Tibial artery (tissue), 4 donors: ENCODE measurements around the gene USP24.

Experiments
- DNase-seq, 2 donors: peaks; one replicate each; pipeline ENCODE4 v3.0.0-alpha.2; 2019
- H3K27ac ChIP-seq, 2 donors: fragments of 200-600 bp; sonication (generic) in 1 of 2; 1 replicate in 1 of 2; 2 replicates in 1 of 2; pipeline ENCODE4 v1.5.1; 2018 to 2019; ENCODE audit warnings: mild to moderate bottlenecking in 1 of 2
- H3K27me3 ChIP-seq, 2 donors: fragments of 200-600 bp; sonication (generic) in 1 of 2; one replicate each; pipeline versions ENCODE4 v1.5.1 to v1.6.0; 2016 to 2019
- H3K36me3 ChIP-seq, 3 donors: fragments of 200-600 bp; sonication (generic) in 2 of 3; one replicate each; pipeline ENCODE4 v1.5.1; 2016 to 2019; ENCODE audit warnings: mild to moderate bottlenecking in 2 of 3
- H3K4me1 ChIP-seq, 4 donors: fragments of 200-600 bp; sonication (generic) in 2 of 4; 1 replicate in 3 of 4; 2 replicates in 1 of 4; pipeline ENCODE4 v1.5.1; 2016 to 2019
- H3K4me3 ChIP-seq, 2 donors: fragments of 200-600 bp; sonication (generic) in 1 of 2; 1 replicate in 1 of 2; 2 replicates in 1 of 2; pipeline ENCODE4 v1.5.1; 2018 to 2019; ENCODE audit warnings: mild to moderate bottlenecking in 2 of 2
- H3K9me3 ChIP-seq, 3 donors: fragments of 200-600 bp; sonication (generic) in 1 of 3; one replicate each; pipeline ENCODE4 v1.5.1; 2016 to 2019
- intact Hi-C: fragments of 100-400 bp; cut with DNase I; formaldehyde crosslinking; loops from one replicate; pipeline ENCODE4 v1.15.0; 2023; ENCODE audit warnings: low total_unique reads
- TF ChIP-seq, protein P1 (sequence below), 2 experiments: fragments of 200-600 bp in 1 of 2; fragments of 450-650 bp in 1 of 2; IDR thresholded peaks; one replicate each; pipeline ENCODE4 v1.5.1; 2017 to 2019; ENCODE audit warnings: antibody characterized with exemption in 2 of 2, mild to moderate bottlenecking in 1 of 2, moderate library complexity in 1 of 2

Gene USP24

DNA sequence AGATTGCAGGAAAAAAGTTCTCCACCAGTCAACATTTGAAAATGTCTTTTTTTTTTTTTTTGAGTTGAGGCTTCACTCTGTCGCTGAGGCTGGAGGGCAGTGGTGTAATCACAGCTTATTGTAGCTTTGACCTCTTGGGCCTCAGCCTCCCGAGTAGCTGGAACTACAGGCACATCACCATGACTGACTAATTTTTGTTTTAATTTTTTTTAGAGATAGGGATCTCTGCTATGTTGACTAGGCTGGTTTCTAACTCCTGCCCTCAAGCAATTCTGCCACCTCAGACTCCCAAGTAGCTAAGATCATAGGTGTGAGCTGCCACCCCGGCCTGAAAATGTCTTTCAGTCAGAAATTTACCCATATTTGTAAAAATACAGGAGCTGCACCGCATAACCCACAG lies 30.6 kb upstream of the USP24 start:
- Histone ChIP-seq H3K27me3 (no peaks in the 10 kb centered on the region), H3K36me3 (no peaks in the 10 kb centered on the region), H3K4me3 (no peak overlapping the region), H3K4me1 (no peaks in the 10 kb centered on the region), H3K9me3 (no peaks in the 10 kb centered on the region), H3K27ac (no peak overlapping the region)
- DNase-seq, result no peak
- intact Hi-C loops, result no loop called here
- TF ChIP-seq, protein P1, sequence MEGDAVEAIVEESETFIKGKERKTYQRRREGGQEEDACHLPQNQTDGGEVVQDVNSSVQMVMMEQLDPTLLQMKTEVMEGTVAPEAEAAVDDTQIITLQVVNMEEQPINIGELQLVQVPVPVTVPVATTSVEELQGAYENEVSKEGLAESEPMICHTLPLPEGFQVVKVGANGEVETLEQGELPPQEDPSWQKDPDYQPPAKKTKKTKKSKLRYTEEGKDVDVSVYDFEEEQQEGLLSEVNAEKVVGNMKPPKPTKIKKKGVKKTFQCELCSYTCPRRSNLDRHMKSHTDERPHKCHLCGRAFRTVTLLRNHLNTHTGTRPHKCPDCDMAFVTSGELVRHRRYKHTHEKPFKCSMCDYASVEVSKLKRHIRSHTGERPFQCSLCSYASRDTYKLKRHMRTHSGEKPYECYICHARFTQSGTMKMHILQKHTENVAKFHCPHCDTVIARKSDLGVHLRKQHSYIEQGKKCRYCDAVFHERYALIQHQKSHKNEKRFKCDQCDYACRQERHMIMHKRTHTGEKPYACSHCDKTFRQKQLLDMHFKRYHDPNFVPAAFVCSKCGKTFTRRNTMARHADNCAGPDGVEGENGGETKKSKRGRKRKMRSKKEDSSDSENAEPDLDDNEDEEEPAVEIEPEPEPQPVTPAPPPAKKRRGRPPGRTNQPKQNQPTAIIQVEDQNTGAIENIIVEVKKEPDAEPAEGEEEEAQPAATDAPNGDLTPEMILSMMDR (IDR thresholded peaks at IDR 0.05), result no peak

GRCh38 chr1:55244476-55245099 lies 29.4 kb upstream of the USP24 start:
- Histone ChIP-seq H3K4me1 (no peaks in the 10 kb centered on the region), H3K9me3 (no peaks in the 10 kb centered on the region), H3K4me3 (no peak overlapping the region), H3K27ac (no peak overlapping the region), H3K27me3 (no peaks in the 10 kb centered on the region), H3K36me3 (no peaks in the 10 kb centered on the region)
- no peak for DNase-seq
- TF ChIP-seq, protein P1 (IDR thresholded peaks at IDR 0.05), result no peak
- intact Hi-C loops, result no loop called here

DNA sequence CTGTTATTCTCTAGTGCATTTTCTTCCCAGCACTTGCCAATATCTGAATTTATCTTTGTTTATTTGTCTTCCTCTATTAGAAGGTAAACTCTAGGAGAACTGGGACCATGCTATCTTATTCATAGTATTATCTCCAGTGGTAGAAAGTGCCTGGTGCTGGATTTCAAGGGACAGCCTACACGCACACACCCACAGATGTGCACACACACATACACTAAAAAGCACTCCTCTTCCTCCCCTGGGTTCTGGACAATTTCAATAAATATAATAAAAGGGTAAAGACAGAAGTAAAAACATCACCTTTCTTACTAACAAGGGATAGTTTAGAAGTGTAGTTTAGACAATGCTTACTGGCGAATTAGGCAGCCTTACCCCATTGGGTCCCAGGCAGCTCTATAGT lies 28.5 kb upstream of the USP24 start:
- no peaks in the 10 kb centered on the region for H3K36me3 ChIP-seq
- H3K27me3 ChIP-seq, result no peaks in the 10 kb centered on the region
- intact Hi-C loops, result no loop called here
- TF ChIP-seq, protein P1 (IDR thresholded peaks at IDR 0.05), result no peak
- no peaks in the 10 kb centered on the region for H3K9me3 ChIP-seq
- H3K4me3 ChIP-seq, result no peak overlapping the region
- H3K27ac ChIP-seq, result no peak overlapping the region
- DNase-seq, result no peak
- H3K4me1 ChIP-seq, result no peaks in the 10 kb centered on the region

- Histone ChIP-seq H3K4me3 (no peak overlapping the region), H3K36me3 (no peaks in the 10 kb centered on the region), H3K4me1 (no peaks in the 10 kb centered on the region), H3K9me3 (no peaks in the 10 kb centered on the region), H3K27me3 (peaks cover 0 to 2% of the 10 kb centered on the region in 2 donors), H3K27ac (no peak overlapping the region)
- DNase-seq, result no peak
- TF ChIP-seq, protein P1 (IDR thresholded peaks at IDR 0.05), result no peak
- intact Hi-C loops, result no loop called here
Observed at GRCh38 chr1:55239548-55239947, 24.4 kb upstream of the USP24 start.

DNA sequence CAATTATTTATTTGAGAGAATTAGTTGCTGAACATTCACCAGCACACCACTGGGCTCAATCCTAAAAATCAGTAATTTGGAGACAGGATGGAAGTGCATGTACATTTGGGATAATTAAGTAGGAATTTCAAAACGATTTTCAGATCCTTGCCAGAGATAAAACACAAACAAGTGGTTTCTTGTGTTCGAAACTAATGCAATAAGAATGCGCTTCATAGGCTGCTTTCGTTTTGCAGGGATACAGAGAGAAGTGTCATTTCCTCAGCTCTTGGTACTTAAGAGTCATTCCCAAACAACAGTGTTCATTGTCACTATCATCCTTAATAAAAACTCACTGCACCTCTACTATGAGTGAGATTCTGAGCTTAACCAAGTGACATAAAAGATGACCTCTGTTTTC lies 20.6 kb upstream of the USP24 start:
- no peak overlapping the region for H3K27ac ChIP-seq
- H3K4me3 ChIP-seq, result no peak overlapping the region
- DNase-seq, result no peak
- intact Hi-C loops, result no loop called here
- H3K36me3 ChIP-seq, result no peaks in the 10 kb centered on the region
- peaks cover 0 to 9% of the 10 kb centered on the region in 2 donors for H3K27me3 ChIP-seq
- H3K9me3 ChIP-seq, result no peaks in the 10 kb centered on the region
- TF ChIP-seq, protein P1 (IDR thresholded peaks at IDR 0.05), result no peak
- H3K4me1 ChIP-seq, result no peaks in the 10 kb centered on the region

- Histone ChIP-seq H3K9me3 (no peaks in the 10 kb centered on the region), H3K4me3 (no peak overlapping the region), H3K4me1 (no peaks in the 10 kb centered on the region), H3K27me3 (peaks cover 0 to 9% of the 10 kb centered on the region in 2 donors), H3K36me3 (no peaks in the 10 kb centered on the region), H3K27ac (no peak overlapping the region)
- intact Hi-C loops, result no loop called here
- TF ChIP-seq, protein P1 (IDR thresholded peaks at IDR 0.05), result no peak
- no peak for DNase-seq
Observed at GRCh38 chr1:55234016-55234415, 18.9 kb upstream of the USP24 start.
